ENCODE data around the gene TMC2. TPM values are rescaled to one million over a fixed set of nuclear protein-coding genes. Genes with fewer than 3 reads are reported as not detected.
"Not testable (repeated sequence)": the region's sequence is repeated elsewhere in the genome, so short reads cannot be mapped to it uniquely, and the experiment has no call there.

TMC2 gene
- total RNA-seq, 1 experiment from 2014 or later, result not detected

- ChIA-PET CTCF (no interaction called here), POLR2A (ENCODE audit: low non-redundant PET) (no interaction called here)
- H3K4me1 ChIP-seq (ENCODE audit: insufficient read depth, low read length, poor library complexity, severe bottlenecking), result no peaks in the 10 kb centered on the region
- no peaks in the 10 kb centered on the region for H3K9me3 ChIP-seq (ENCODE audit: low read depth, low read length, poor library complexity, severe bottlenecking)
- BruUV-seq (replicated peaks), result no TSS peak
- TF ChIP-seq CTCF (conservative IDR thresholded peaks at IDR 0.05; ENCODE audit: low read depth, low read length) (no peak), EZH2 (IDR thresholded peaks at IDR 0.05; ENCODE audit: borderline replicate concordance, low read depth, low read length, poor library complexity, severe bottlenecking) (no peak)
- peaks cover 3% of the 10 kb centered on the region for H3K27me3 ChIP-seq (replicated peaks; ENCODE audit: insufficient read depth, low read depth, low read length, poor library complexity)
- H3K36me3 ChIP-seq (ENCODE audit: insufficient read depth, low read length, poor library complexity, severe bottlenecking), result no peaks in the 10 kb centered on the region
- no peak overlapping the region for H3K4me3 ChIP-seq (ENCODE audit: low read depth, low read length, poor library complexity, severe bottlenecking)
- DNase-seq (ENCODE audit: low spot score), result no peak
- H3K27ac ChIP-seq (ENCODE audit: low read depth, low read length, poor library complexity, severe bottlenecking), result no peak overlapping the region
- intact Hi-C loops (cut with micrococcal nuclease; ENCODE audit: unreplicated experiment), result no loop called here
Observed at GRCh38 chr20:2680046-2680445, 143.7 kb downstream of the TMC2 start.

GRCh38 chr20:2682040-2682439 is 145.7 kb downstream of the TMC2 start:
- H3K27me3 ChIP-seq (replicated peaks; ENCODE audit: insufficient read depth, low read depth, low read length, poor library complexity); H3K9me3 ChIP-seq (ENCODE audit: low read depth, low read length, poor library complexity, severe bottlenecking); CTCF ChIA-PET; H3K36me3 ChIP-seq (ENCODE audit: insufficient read depth, low read length, poor library complexity, severe bottlenecking); DNase-seq (ENCODE audit: low spot score); H3K27ac ChIP-seq (ENCODE audit: low read depth, low read length, poor library complexity, severe bottlenecking); H3K4me1 ChIP-seq (ENCODE audit: insufficient read depth, low read length, poor library complexity, severe bottlenecking); POLR2A ChIA-PET (ENCODE audit: low non-redundant PET); intact Hi-C loops (cut with micrococcal nuclease; ENCODE audit: unreplicated experiment); BruUV-seq (replicated peaks); H3K4me3 ChIP-seq (ENCODE audit: low read depth, low read length, poor library complexity, severe bottlenecking): not testable (repeated sequence)

- BruUV-seq (replicated peaks); DNase-seq (ENCODE audit: low spot score); H3K4me1 ChIP-seq (ENCODE audit: insufficient read depth, low read length, poor library complexity, severe bottlenecking); H3K27me3 ChIP-seq (replicated peaks; ENCODE audit: insufficient read depth, low read depth, low read length, poor library complexity); H3K4me3 ChIP-seq (ENCODE audit: low read depth, low read length, poor library complexity, severe bottlenecking); H3K27ac ChIP-seq (ENCODE audit: low read depth, low read length, poor library complexity, severe bottlenecking); H3K36me3 ChIP-seq (ENCODE audit: insufficient read depth, low read length, poor library complexity, severe bottlenecking); POLR2A ChIA-PET (ENCODE audit: low non-redundant PET); intact Hi-C loops (cut with micrococcal nuclease; ENCODE audit: unreplicated experiment); H3K9me3 ChIP-seq (ENCODE audit: low read depth, low read length, poor library complexity, severe bottlenecking): not testable (repeated sequence)
- CTCF ChIA-PET, result interaction anchor here (0.7 kb wide), 1 partner anchor 26 kb away, joined by 3 read pairs; no protein-coding TSS in a partner anchor
Observed at GRCh38 chr20:2684817-2685216, 148.4 kb downstream of the TMC2 start.

- no TSS peak for BruUV-seq (replicated peaks)
- no peaks in the 10 kb centered on the region for H3K9me3 ChIP-seq (ENCODE audit: low read depth, low read length, poor library complexity, severe bottlenecking)
- no peak overlapping the region for H3K27ac ChIP-seq (ENCODE audit: low read depth, low read length, poor library complexity, severe bottlenecking)
- H3K4me1 ChIP-seq (ENCODE audit: insufficient read depth, low read length, poor library complexity, severe bottlenecking), result no peaks in the 10 kb centered on the region
- POLR2A ChIA-PET (ENCODE audit: low non-redundant PET), result no interaction called here
- no peak for TF ChIP-seq CTCF (conservative IDR thresholded peaks at IDR 0.05; ENCODE audit: low read depth, low read length)
- no peak for TF ChIP-seq EZH2 (IDR thresholded peaks at IDR 0.05; ENCODE audit: borderline replicate concordance, low read depth, low read length, poor library complexity, severe bottlenecking)
- intact Hi-C loops (cut with micrococcal nuclease; ENCODE audit: unreplicated experiment), result no loop called here
- no peak overlapping the region for H3K4me3 ChIP-seq (ENCODE audit: low read depth, low read length, poor library complexity, severe bottlenecking)
- no peaks in the 10 kb centered on the region for H3K36me3 ChIP-seq (ENCODE audit: insufficient read depth, low read length, poor library complexity, severe bottlenecking)
- no peak for DNase-seq (ENCODE audit: low spot score)
- H3K27me3 ChIP-seq (replicated peaks; ENCODE audit: insufficient read depth, low read depth, low read length, poor library complexity), result peaks cover 14% of the 10 kb centered on the region
- CTCF ChIA-PET, result no interaction called here
Observed at GRCh38 chr20:2687514-2687913, 151.1 kb downstream of the TMC2 start.

Measured in A673 (cell line).